Measurements from ENCODE around the gene CHKB.

The CHKB gene

DNA sequence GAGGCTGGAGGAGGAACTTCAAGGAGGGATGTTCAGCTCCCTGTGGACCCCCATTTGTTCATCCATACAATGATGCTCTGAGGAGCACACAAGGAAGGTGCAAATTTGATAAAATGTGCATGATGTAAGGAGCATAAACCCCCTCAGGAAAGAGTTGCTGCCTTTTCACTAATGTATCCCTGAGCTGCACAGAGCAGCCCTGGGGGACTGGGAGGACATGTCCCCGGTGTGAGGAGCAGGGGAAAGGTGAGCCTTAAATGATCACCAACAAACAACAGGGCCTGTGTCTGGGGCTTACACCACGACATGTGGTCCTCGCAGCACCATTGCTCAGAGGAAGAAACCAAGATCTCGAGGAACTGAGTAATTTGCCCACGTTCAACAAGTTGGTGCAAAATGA, 14.4 kb upstream of the CHKB start:
- no peak for DNase-seq

DNA sequence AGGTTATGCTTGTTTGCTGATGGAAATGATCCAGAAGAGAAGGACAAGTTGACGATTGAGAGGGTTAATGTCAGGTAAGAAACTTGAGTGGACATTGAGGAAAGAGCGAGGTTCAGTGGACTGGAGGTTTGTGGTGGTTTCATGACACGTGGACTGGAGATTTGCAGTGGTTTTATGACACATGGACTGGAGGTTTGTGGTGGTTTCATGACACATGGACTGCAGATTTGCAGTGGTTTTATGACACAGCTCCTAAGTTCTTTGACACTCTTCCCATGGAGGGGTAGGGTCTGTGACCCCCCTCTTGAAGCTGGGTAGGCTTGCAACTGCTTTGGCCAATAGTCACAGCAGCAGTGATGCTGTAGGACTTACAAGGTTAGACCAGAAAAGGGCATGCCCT, 12.5 kb upstream of the CHKB start:
- DNase-seq, result no peak

DNA sequence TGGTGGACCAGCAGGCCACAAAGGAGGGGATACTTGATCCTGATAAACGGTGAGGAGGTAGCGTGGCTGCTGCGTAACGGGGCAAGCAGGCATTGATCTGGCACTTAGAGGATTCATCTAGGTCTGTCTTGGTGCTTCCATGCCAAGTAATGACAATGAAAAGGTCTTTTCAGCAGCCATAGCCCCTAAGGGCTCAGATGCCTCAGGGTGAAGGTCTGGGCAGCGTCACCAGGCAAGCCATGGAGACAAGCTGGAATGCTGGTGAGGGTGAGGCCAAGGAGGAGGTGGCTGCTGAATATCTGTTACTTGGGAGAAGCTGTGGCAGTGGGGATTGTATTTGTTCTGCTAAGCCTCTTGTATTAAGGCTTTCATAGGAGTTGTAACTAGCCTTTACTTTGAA, 4.8 kb upstream of the CHKB start:
- no peak for DNase-seq

GRCh38 chr22:50586416-50586815, 3.8 kb upstream of the CHKB start:
- no peak for DNase-seq

DNA sequence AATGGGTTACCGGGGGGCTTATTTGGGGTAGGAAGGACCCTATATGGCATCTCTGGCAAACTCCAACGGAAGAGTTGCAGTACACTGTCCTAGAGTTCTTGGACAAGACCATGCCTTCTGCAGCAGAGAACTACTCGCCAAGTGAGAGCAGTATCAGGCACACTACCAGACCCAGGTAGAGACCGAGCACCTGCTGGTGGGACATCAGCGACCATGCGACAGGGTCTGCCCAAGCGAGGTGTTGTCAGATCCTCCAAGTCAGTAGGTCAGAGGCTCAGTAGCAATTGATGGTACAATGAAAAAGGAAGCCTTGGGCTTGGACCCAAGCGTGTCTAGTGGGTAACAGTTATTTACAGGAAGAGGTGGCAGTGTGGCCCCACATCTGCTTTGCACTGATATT, 3.1 kb upstream of the CHKB start:
- DNase-seq, result no peak

DNA sequence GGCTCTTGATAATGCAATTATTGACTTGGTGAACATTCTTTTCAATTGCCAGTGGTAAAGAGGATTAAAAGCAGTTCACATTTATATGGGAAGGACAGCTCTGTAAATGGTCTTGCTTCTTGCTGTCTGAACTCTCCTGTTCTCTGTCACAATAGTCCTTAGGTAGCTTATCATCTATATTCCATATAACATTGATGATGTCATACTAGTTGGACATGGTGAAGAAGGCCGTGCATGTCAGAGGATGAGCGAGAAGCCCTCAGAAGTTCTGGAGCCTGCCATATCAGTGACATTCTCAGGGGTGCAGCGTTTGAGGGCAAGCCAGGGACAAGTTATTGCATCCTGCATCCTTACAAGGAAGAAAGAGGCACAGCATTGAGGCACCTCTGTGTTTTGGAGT, 2.6 kb upstream of the CHKB start:
- DNase-seq, result no peak

- DNase-seq, result peak; percentile 1
Measured at GRCh38 chr22:50584106-50585096, 1.8 kb upstream of the CHKB start.

DNA sequence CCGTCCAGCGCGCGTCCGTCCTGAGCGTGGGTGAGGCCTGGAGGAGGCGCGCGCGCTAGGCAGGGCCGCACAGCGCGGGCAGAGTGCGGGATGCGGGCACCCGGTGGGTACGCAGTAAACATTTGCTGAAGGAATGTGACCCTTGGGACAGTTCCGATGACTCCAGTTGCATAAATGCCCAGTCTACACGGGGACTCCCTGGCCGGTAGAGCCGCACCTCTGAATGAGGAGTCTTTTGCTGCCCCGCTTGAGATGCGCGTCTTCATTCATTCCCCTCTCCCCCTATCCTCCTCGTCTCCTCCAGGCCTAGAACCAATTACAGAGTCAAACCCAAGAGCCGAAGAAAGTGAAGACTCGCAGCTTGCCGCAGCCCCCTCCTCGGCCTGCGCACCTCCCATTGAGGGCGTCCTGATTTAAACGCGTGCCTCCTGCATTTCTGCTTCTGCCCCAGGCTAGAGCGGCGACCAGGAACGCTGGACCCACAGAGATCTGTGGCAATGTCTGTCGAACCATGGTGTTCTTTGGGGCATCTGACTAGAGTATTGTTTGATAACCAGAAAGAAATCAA, 729 bp upstream of the CHKB start:
- DNase-seq, result no peak

GRCh38 chr22:50581950-50582492, 628 bp downstream of the CHKB start:
- no peak for DNase-seq

DNA sequence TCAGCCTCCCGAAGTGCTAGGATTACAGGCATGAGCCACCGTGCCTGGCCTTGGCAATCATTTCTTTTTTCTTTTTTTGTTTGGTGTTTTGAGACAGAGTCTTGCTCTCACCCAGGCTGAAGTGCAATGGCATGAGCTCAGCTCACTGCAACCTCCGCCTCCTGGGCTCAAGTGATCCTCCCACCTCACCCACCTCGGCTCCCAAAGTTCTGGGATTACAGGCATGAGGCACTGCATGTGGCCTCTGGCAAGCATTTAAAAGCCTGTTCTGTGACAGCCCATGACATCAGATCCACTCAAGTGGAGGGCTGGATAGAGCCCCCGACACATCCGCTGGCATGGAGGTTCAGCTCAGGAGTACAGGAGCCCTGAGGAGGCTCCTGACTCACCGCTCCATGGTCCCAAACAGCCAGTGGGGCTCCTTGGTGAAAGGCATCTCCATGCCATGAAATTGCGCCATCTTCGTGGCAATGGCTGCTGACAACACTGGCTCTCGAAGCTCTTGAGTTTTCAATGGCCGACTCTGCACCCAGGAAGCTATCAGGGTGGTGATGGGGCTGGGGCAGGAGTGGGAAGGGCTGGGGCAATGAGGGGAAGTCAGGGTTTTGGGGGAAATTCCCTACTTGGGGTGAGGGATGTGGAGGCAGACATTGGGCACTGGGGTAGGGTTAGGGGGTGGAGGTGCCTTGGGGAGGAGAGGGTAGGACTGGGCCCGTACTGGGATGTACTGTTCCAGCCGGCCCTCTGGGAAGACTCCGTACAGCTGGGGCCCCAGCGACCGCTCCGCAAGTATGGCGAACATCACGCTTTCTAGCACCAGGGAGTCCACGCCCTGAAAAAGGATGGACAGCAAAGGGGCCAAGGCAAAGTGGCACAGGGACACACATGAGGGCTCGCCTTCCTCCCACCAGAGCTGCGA, 1.4 kb downstream of the CHKB start:
- no peak for DNase-seq

DNA sequence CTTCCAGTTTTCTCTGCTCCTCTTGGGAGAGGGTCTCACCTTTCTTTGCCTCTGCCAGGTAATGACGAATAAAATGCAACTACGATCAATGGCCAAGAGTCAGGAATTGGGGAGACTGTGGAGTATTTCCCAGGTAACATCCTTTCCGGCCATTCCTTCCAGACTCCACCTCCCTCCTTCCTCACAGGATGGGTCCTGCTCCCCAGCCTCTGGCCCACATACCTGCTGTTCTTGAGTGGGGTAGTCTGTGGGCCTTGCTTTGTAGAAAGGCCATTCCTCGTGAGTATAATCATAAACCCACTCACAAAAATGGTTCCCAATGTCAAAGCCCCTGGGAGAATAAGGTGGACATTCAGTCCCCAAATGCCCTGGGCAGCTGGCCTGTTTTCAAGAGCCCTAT, 2.9 kb downstream of the CHKB start:
- no peak for DNase-seq

DNA sequence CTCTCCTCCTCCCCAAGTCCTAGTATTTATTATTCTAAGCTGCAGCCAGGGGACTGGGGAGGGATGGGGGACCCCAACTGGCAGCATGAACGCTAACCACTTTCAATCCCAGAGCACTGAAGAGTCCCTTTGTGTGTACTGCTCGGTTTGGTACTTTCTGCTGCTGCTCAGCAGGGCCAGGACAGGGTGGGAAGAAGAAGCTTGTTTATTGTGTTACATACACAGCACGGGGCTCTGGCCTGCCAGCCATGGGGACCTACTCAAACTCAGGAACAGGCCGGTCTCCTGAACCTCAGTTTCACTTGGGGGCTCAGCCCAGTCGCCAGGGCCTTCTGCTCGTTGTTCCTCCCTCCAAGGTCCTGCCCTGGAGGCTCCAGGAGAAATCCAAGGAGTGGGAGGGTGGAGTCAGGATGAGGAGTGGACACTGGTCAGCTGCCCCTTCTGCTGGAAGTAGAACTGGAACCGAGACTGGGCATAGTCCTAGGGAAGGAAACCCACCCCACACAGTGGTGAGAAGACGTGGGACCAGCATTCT, 3.8 kb downstream of the CHKB start:
- no peak for DNase-seq

GRCh38 chr22:50577987-50578775, 4.5 kb downstream of the CHKB start, which contains the start of gene CPT1B:
CPT1B (minus strand) TSS chr22:50578427; CDS start chr22:50577915, 512 bp downstream.
- DNase-seq, result no peak

DNA sequence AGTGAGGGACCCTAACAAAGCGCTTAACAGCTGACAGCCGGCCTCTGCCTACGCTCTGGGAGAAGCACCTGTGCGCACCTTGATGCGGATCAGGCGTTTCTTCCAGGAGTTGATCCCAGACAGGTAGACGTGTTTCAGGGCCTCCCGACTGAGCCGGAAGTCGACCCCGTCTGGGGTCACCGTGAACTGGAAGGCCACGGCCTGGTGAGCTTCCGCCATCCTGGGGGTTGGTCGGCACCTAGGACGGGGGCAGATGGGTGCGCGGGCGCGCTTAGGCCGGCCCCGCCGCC, 5.0 kb downstream of the CHKB start:
- no peak for DNase-seq

DNA sequence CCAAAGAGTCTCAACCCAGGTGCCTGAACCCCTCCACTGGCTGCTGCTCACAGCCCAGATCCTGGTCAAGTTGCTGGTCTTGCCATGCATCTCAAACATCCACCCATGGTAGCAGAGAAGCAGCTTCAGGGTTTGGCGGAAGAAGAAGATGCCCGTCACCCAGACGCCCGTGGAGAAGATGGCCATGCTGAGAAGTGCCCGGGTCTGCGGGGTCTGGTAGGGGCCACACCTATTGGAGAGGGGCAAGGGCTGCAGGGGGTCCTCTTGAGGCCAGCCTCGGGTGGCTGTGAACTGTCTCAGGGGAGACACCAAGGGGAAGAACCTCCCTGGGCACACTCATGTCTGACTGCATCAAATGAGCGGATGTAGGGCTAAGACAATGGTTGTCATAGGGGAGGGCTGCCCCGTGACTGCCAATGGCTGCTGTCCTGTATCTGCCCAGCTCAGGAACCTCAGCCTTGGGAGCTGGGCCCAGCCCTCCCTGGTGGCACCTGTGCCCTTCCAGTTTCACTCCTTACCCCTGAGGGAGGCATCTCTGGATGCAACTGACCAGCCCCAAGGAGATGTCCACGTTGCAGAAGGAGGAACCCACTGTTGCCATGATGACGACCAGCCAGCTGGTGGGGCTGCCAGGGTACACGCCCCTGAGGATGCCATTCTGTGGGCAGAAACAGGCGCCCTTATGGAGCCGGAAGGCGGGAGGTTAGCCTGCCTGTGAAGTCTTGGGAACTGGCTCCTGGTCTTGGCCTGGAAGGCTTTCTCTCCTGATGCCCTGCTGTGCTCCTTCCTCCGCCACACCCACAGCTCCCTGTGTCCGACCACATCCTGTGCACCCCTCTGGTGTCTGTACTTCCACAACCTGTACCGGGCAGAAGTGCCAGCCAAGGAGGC, 5.6 kb downstream of the CHKB start:
- DNase-seq, result no peak

DNA sequence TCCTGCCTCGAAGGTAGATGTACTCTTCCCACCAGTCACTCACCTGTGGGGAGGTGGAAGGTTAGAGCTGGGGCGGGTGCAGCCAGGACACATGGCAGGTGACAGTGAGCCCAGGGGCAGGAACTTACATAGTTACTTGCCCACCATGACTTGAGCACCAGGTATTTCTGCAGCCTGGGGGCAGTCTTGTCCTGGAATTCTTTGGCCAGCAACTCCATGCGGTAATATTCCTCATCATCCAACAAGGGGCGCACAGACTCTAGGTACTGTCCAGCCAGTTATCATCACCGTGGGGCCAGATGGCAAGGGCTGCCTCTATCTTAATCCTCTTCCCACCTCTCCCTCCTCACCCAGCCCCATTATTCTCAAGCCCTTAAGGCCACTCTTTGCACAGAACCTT, 6.6 kb downstream of the CHKB start:
- DNase-seq, result peak; percentile 16

- DNase-seq, result no peak
Measured at GRCh38 chr22:50575426-50575941, 7.2 kb downstream of the CHKB start.

GRCh38 chr22:50574383-50574755, 8.3 kb downstream of the CHKB start:
- DNase-seq, result no peak

DNA sequence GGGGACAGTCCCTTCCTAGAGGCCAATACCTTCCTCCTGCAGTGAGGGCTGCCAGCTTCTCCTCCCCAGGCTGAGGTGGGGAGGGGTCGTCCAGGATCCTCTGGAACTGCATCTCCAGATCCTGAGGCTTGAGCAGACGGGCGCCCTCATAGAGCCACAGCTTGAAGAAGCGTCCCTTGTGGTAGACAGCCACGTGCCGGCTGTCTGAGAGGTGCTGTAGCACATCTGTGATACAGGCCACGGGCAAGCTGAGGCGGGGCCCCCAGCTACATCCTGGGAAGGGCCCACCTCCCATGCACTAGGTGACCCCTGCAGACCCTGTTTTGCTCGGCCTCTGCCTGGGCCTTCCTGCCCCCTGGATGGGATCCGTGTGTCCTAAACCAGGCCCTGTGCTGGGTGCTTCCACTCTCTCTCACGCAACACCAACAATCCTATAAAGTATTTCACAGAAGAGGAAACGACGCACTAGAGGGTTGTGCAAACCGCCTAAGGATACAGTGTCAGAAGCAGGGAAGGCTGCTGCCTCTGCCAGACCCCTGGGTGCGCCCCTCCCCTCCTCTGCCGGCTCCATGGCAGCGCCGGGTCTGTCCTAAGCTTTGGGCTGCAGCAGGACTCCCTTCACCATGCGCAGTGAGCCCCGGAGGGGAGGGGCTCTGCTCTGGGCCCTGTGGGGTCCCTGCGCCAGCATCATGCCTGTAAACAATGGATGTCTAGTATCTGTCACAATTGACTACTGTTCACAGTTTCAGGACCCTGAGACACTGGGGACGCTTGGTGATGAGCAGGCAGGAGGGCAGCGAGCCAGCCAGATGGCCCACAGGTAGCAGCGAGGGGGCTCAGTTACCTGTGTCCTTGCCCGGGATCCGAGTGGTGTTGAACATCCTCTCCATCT, 8.9 kb downstream of the CHKB start:
- DNase-seq, result no peak

- DNase-seq, result no peak
Measured at GRCh38 chr22:50572965-50573364, 9.7 kb downstream of the CHKB start.
